Memory B cell (primary cell): ENCODE results near the gene DDN.

Source experiments
- ATAC-seq: fragments of 150-1000 bp; cut with Tn5 transposase; 2 replicates; pipeline ENCODE4 v1.10.0; 2021; ENCODE audit warnings: low read depth, mild to moderate bottlenecking, moderate library complexity
- DNase-seq, 2 donors: peaks; one replicate each; pipeline ENCODE4 v3.0.0; 2022; ENCODE audit warnings: low spot score in 2 of 2
- H3K27ac Mint-ChIP-seq: one replicate; pipeline ENCODE4 v1.8.0; 2022; ENCODE audit warnings: mild to moderate bottlenecking, moderate library complexity, mixed read lengths
- H3K27me3 Mint-ChIP-seq: one replicate; pipeline ENCODE4 v1.8.0; 2022; ENCODE audit warnings: mixed read lengths
- H3K36me3 Mint-ChIP-seq: one replicate; pipeline ENCODE4 v1.8.0; 2022; ENCODE audit warnings: mild to moderate bottlenecking, mixed read lengths
- H3K4me1 Mint-ChIP-seq: one replicate; pipeline ENCODE4 v1.8.0; 2022; ENCODE audit warnings: mixed read lengths
- H3K4me3 Mint-ChIP-seq: one replicate; pipeline ENCODE4 v1.8.0; 2022; ENCODE audit warnings: mild to moderate bottlenecking, moderate library complexity, mixed read lengths
- H3K9me3 Mint-ChIP-seq: one replicate; pipeline ENCODE4 v1.8.0; 2022; ENCODE audit warnings: mixed read lengths

DDN gene

DNA sequence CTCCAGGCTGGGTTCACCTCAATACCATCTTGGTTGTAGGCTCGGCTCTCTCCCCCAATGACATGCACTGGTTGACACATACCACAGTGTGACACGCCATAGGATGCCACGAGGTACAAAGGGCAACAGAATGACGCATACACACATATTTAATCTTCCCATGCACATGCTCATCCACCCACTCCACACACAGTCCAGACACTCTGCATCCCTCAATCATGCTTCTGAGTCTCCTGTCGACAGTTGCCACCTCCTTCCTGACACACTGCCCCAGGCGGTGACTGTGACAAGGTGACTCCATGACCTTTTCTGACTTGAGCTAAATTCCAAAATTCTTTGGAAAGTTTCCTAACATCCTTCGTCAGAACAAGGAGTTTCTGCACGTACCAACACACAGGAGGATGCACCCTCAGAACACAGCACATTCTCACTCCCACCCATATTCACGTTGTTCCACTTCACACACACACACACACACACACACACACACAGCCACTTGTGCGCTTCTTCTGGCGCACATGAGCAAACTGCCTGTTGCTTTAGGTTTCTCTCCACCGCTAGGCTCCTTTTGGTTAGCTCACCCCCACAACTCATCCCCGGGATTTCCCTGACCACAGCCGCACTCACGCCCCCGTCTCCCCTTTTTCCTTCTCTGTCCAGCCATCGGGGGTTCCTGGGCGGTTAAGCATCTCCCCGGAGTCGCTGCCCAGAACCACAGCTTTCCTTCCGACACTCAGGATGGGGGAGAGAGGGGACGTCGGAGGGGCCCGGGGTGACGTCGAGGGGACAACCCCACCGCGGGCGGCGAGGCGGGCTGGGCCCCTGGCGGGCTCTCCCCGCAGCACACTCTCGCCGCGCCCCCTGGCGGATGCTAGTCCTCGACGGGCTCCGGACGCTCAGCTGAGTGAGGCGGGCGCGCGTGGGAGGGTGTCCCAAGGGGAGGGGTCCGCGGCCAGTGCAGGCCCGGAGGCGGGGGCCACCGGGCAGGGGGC lies 21.6 kb downstream of the DDN start:
- Mint-ChIP-seq H3K4me3 (peak overlapping the region; percentile 43), H3K9me3 (no peaks in the 10 kb centered on the region), H3K4me1 (peaks cover 34% of the 10 kb centered on the region), H3K36me3 (no peaks in the 10 kb centered on the region), H3K27me3 (peaks cover 32% of the 10 kb centered on the region), H3K27ac (peak overlapping the region; percentile 87)
- DNase-seq (peak; percentile 85 to 91), ATAC-seq (peak; percentile 73)

DNA sequence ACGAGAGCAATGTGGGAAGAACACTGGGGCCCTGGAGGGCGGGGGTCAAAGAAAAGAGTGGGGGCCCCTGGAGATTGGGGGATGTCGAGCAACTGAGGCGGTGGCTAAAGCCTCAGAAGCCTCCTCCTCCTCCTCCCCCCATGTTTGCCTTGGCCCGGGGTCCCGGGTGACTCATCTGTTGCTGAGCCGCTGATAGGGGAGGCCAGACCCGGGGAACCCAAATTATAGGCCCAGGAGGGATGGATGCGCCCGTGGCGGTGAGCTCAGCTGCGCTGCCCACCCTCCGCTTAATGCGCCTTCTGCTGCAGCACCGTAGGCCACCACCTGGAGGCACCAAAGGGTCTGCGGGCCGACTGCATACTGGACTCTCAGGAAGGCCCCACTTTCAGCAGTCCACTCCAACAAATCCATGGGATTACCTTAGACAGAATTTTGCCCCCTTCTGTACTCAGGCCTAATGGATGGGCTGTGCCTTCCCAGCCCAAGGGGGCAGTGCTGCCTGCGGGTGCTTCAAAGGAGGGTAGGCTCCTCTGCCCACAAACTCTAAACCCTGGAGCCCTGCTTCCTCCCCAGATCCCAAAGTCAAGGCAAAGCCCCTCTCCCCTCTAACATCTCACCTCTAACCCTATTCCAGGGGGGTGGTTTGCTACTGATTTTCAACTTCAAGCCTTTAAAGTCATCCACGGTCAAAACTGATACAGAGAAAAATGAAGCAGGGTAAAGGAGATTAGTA lies 25.1 kb downstream of the DDN start:
- H3K27me3 Mint-ChIP-seq, result peaks cover 37% of the 10 kb centered on the region
- H3K4me3 Mint-ChIP-seq, result no peak overlapping the region

DNA sequence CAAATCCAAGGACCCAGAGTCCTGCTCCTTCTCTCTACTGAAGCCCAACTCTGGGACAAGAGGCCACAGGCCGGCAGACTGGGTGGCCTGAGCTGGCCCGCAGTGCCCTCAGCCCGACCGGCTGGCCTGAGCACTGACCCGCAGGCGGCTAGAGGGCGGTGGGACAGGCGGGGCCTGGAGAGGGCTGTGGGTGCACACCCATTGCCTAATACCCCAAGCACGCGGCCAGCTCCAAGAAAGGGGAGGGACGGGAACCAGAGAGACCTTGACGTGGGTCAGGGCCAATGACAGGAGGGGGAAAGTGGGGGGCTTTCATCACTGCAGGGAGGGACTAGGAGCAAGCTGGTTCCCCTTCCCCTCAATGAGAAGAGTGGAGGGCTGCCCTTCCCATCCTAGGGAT lies 25.6 kb downstream of the DDN start:
- Mint-ChIP-seq H3K27ac (no peak overlapping the region), H3K27me3 (peaks cover 34% of the 10 kb centered on the region), H3K9me3 (no peaks in the 10 kb centered on the region), H3K4me3 (no peak overlapping the region), H3K4me1 (peaks cover 23% of the 10 kb centered on the region), H3K36me3 (no peaks in the 10 kb centered on the region)
- DNase-seq, result no peak
- no peak for ATAC-seq

More for the DNA sequence above, 25.1 kb downstream of the DDN start:
- Mint-ChIP-seq H3K9me3 (no peaks in the 10 kb centered on the region), H3K36me3 (no peaks in the 10 kb centered on the region), H3K27ac (no peak overlapping the region), H3K4me1 (peaks cover 28% of the 10 kb centered on the region)
- DNase-seq, result no peak
- no peak for ATAC-seq

DNA sequence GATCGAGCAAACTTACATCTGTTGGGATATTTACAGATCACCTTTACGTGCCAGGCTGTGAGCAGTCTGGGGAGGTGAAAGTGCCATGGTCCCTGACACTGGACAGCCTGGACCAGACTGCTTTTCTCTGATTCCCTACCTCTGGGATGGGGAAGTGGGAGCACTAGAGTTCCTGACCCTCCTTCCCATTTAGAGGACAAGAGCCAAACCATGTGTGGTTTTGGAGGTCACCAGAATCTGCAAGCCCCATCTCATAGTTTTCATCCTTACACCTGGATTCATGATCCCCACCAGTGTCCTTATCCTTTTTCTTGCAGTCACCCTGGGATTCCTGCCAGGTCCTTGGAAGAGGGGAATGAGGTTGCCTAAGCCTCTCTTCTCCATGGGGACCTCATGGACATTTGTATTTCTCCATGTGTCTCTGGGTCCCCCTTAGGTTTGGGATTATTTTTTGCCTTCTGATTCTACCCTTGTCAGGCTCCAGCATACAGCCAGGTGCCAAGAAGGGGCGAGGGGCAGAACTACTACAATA lies 26.2 kb downstream of the DDN start:
- Mint-ChIP-seq H3K27ac (no peak overlapping the region), H3K27me3 (peaks cover 34% of the 10 kb centered on the region), H3K4me3 (no peak overlapping the region), H3K36me3 (no peaks in the 10 kb centered on the region), H3K9me3 (no peaks in the 10 kb centered on the region), H3K4me1 (peaks cover 23% of the 10 kb centered on the region)
- DNase-seq, result no peak
- ATAC-seq, result no peak

DNA sequence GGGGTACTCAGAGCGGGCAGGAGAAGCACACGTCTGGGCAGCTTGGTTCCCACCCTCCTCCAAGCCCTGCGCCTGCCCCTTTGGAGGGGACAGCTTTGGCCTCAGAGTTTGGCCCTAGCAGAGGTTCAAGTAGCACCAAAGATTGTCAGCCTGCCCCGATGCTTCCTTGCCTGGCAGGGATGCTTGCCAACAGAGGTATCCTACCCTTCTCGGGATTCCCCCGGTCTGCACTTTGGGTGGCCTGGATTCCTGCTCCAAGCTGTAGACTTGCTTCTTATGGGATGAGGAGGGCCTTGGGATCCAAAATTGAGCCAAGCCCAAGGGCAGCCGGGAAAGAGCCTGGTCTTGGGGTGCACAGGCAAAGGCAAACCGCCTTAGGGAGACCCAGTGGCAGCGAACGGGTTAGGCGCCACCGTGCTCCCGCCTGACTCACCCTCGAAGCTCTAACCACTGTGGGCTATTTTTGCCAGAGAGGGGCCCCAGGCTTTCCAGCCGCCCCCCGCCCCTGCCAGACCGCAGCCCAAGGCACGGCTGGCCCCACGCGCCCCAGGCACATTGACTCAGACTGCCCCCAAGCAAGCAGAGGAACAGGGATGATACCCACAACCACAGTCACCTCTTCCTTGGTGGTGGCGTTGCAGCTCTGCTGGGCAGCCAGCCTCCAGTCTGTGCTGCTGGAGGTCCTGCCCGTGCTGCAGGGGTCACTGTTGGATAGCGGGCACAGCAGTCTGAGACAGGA lies 26.8 kb downstream of the DDN start:
- Mint-ChIP-seq H3K9me3 (no peaks in the 10 kb centered on the region), H3K36me3 (no peaks in the 10 kb centered on the region), H3K4me1 (peaks cover 17% of the 10 kb centered on the region), H3K27me3 (peaks cover 28% of the 10 kb centered on the region), H3K27ac (no peak overlapping the region), H3K4me3 (peak overlapping the region; percentile 86)
- ATAC-seq, result no peak
- DNase-seq, result no peak

DNA sequence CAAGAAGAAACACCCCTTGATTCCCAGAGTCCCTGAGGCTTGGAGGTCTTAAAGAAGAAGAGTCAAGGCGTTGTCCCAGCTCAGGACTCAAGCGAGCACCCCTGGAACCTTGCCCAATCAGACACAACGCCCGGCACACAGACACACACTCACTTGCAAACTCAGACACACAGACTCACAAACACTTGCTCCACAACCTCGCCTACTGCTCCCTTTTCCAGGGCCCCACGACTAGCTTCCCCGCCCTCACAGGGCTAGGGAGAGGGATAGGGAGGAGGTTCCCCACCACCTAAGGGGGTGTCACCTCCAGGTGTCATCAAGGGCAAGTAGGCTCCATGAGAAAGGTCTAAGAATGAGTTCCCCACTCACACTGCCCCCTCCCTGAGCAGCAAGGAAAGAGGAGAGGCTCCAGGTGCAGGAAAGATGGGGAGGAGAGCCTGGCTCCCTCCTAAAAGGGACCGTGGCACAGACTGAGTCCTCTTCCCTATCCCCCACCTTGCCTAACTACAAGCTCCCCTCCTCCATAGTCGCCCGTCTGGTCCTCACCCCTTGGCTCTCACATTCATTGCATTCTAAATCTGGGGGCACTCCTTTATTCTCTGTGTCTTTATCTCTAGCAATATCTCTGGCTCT lies 28.4 kb downstream of the DDN start:
- ATAC-seq (no peak), DNase-seq (no peak)
- Mint-ChIP-seq H3K36me3 (no peaks in the 10 kb centered on the region), H3K4me3 (peak overlapping the region; percentile 31), H3K27me3 (peaks cover 22% of the 10 kb centered on the region), H3K4me1 (peaks cover 18% of the 10 kb centered on the region), H3K9me3 (no peaks in the 10 kb centered on the region), H3K27ac (peak overlapping the region; percentile 48)

DNA sequence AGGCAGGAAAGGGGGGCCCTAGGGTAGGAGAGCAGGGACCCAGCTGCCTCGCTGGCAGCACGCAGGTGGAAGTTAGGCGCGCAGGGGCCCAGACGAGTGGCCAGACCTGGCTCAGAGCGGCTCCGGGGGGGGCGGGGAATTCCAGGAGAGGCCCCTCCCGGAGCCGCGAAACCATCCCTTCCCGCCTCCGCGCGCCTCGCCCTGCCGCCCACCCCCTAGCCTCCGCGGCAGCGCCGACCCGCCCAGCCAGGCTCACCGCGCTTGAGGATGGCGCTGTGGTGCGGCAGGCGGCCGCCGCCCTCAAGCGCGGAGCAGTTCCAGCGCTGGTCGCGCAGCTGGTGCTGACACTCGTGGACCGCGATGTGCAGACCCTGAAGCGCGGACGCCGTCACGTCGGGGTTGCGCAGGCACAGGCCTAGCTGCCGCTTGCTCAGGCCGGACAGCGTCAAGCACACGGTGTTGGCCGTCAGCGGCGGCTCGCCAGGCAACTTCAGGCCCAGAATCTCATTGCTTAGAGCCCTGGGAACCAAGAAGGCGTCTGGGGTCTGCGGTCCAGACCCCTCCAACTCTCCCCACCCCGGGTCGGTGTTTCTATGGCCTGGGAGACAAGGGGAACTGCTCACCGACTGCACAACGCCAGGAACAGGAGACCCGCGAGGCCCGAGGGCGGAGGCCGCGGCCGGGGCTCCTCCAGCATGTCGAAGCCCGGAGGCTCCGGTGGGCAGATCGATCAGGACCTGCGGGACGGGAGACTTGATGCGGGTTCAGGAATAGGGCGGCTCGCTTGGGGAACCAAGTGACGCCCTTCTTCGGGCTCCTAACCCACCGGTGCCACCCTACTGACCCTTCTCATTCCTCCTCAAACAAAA lies 29.1 kb downstream of the DDN start:
- DNase-seq, result no peak
- H3K4me1 Mint-ChIP-seq, result peaks cover 21% of the 10 kb centered on the region
- peaks cover 22% of the 10 kb centered on the region for H3K27me3 Mint-ChIP-seq
- no peaks in the 10 kb centered on the region for H3K9me3 Mint-ChIP-seq
- H3K4me3 Mint-ChIP-seq, result peak overlapping the region; percentile 42
- peak; percentile 65 for ATAC-seq
- no peaks in the 10 kb centered on the region for H3K36me3 Mint-ChIP-seq
- no peak overlapping the region for H3K27ac Mint-ChIP-seq

DNA sequence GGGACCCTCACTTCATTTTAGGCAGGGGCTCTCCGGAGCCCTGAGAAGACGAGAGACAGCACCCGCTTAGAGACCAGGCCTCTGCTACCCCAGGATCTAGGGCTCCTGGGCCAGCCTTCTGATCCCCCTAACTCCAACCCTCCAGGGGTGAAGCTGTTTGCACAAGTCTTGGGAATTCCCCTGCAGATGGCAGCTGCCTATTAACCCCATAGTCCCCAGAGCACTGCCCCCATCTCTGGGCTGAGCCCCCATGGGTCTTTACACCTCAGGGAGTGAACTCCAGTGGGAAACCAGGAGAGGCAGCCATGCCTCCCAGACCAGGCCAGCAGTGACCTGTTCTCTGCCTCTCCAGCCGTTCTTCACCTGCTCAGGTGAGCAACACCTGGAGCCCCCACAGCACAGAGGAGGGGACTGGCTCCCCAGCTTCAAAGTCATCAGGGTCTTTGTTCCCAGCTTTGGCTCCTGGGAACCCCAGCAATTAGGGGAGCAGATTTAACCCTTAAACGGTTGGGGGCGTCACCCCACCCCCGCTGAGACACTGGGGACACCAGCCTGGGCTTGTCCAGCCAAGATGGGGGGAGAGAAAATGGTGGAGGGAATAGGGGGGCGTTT lies 29.9 kb downstream of the DDN start:
- Mint-ChIP-seq H3K4me1 (peaks cover 21% of the 10 kb centered on the region), H3K27ac (no peak overlapping the region), H3K9me3 (no peaks in the 10 kb centered on the region), H3K36me3 (no peaks in the 10 kb centered on the region), H3K27me3 (peaks cover 18% of the 10 kb centered on the region), H3K4me3 (peak overlapping the region; percentile 42)
- DNase-seq (no peak), ATAC-seq (peak; percentile 23)

DNA sequence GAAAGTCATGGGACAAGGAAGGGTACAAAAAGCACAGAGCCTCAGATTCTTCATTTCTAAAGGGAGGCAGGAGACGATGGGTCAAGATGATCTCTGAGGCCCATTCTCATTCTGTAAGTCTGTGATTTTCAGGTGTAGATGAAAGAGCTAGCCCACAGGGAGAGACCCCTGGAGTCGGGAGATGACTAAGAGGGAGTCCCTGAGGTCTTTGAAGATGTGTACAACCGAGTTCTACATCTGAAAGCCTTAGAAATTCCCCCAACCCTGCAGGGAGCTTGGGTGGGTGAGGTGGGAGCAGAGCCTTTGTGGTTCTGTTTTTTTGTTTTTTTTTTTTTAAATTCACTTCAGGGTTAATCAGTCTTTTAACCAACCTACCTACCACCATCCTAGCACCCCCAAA lies 30.7 kb downstream of the DDN start:
- Mint-ChIP-seq H3K27me3 (peaks cover 15% of the 10 kb centered on the region), H3K4me1 (peaks cover 21% of the 10 kb centered on the region), H3K27ac (no peak overlapping the region)

DNA sequence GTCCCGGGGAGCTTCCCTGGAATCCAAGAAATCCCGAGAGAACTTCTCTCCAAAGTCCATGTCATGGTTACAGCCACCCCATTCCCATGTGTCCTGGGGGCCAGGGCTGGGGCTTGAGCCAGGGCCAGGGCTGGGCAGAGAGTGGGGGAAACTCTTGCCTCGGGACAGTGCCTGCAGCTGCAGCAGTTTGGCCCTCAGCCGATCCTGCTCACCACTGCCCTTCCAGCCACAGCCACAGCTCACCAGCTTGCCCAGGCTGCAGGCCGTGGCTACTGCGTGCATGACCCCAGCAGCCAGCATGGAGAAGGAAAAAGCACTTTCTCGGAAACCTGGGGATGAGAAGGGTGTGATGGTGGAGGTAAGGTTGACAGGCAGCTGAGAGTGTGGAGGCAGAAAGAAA lies 31.2 kb downstream of the DDN start:
- H3K27me3 Mint-ChIP-seq, result peaks cover 13% of the 10 kb centered on the region

More for the DNA sequence above, 30.7 kb downstream of the DDN start:
- ATAC-seq, result no peak
- H3K9me3 Mint-ChIP-seq, result no peaks in the 10 kb centered on the region
- DNase-seq, result no peak
- no peaks in the 10 kb centered on the region for H3K36me3 Mint-ChIP-seq
- H3K4me3 Mint-ChIP-seq, result no peak overlapping the region

DNA sequence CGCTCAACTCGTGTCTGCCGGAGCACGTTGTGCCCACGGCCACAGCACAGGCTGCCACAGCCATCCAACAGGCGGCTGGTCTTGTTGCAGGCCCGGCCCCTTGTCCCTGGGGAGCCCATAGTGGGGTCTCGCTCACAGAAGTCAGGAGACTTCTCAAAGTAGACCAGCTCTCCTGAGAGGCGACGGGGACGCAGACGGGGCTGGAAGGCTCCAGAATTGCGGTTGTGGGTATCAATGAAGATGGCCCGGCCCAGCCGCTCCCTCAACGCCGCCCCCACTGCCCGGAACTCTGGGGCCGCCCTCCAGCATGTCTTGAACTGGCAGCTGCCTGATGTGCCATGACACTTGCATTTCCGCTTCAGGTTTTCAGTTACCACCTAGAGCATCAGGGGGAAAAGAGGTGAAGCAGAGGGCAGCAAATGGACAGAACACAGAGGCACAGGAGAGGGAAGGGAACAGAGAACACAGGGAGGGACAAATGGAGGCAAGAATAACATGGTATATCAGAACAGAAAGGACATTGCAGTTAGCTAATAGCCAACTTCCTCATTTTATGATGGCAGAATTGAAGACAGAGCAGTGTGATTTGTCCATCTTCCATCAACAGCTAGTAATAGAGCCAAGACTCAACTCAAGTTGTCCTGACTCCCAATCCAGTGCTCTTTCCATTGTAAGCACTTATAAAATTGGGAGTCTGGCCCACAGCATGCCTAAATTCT lies 32.8 kb downstream of the DDN start:
- ATAC-seq (peak; percentile 42), DNase-seq (no peak)
- Mint-ChIP-seq H3K36me3 (no peaks in the 10 kb centered on the region), H3K4me3 (no peak overlapping the region), H3K4me1 (peaks cover 14% of the 10 kb centered on the region), H3K27me3 (peaks cover 6% of the 10 kb centered on the region), H3K27ac (no peak overlapping the region), H3K9me3 (no peaks in the 10 kb centered on the region)

More for the DNA sequence above, 31.2 kb downstream of the DDN start:
- Mint-ChIP-seq H3K27ac (no peak overlapping the region), H3K36me3 (no peaks in the 10 kb centered on the region), H3K4me3 (no peak overlapping the region), H3K9me3 (no peaks in the 10 kb centered on the region), H3K4me1 (peaks cover 21% of the 10 kb centered on the region)
- DNase-seq (no peak), ATAC-seq (no peak)

DNA sequence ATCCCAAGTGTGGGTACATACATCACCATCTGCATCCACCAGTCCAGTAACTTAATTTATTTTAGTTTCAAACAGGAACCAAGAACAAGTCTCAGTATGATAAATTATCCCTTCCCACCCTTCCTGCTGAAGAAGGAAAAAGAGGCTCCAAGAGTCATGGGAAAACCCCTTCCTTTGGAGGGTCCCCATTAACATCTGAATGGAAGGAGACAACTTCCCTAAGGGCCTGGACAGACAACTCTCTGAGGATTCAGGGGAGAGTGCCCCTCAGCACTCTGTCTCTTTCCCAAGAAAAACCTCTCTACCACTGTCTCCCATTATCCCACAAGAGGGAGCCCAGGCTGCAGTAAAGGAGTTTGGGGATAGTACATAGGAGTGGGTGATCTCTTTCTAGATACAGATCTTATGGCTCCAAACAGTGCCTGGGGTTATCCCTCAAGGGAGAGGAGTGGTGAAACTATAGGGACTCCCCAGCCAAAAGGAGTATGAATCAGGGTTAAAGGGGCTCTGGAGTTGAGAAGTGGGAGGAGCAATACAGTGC lies 33.8 kb downstream of the DDN start:
- no peaks in the 10 kb centered on the region for H3K27me3 Mint-ChIP-seq
- H3K36me3 Mint-ChIP-seq, result no peaks in the 10 kb centered on the region
- no peak for ATAC-seq
- no peak overlapping the region for H3K4me3 Mint-ChIP-seq
- H3K9me3 Mint-ChIP-seq, result no peaks in the 10 kb centered on the region
- H3K4me1 Mint-ChIP-seq, result peaks cover 7% of the 10 kb centered on the region
- H3K27ac Mint-ChIP-seq, result no peak overlapping the region
- no peak for DNase-seq
